HK-2 (cell line): ENCODE results near the gene SIX2.
A peak's percentile ranks its signal among the peaks of the same experiment; 100 is the strongest.

Source experiments
- DNase-seq: peaks from one replicate; pipeline ENCODE4 v3.0.0-alpha.2; 2018; ENCODE audit not compliant: unreplicated experiment

SIX2 gene

GRCh38 chr2:45020439-45020838, 11.2 kb upstream of the SIX2 start:
- DNase-seq: no peak

- DNase-seq: no peak
Measured at GRCh38 chr2:45018023-45018422, 8.8 kb upstream of the SIX2 start.

GRCh38 chr2:45014831-45015230, 5.6 kb upstream of the SIX2 start:
- no peak for DNase-seq

- DNase-seq: peak; percentile 20
Measured at GRCh38 chr2:45014016-45014702, 4.9 kb upstream of the SIX2 start.

- no peak for DNase-seq
Measured at GRCh38 chr2:45013229-45014015, 4.2 kb upstream of the SIX2 start.

GRCh38 chr2:45012733-45013132, 3.5 kb upstream of the SIX2 start:
- DNase-seq: no peak

GRCh38 chr2:45011621-45012602, 2.7 kb upstream of the SIX2 start:
- DNase-seq: no peak

GRCh38 chr2:45011121-45011520, 1.9 kb upstream of the SIX2 start:
- DNase-seq: no peak

- DNase-seq: no peak
Measured at GRCh38 chr2:45010702-45011012, 1.4 kb upstream of the SIX2 start.

- DNase-seq: peak; percentile 40
Measured at GRCh38 chr2:45009928-45010701, 863 bp upstream of the SIX2 start.

- peak; percentile 18 for DNase-seq
Measured at GRCh38 chr2:45008296-45009129, 739 bp downstream of the SIX2 start.

- no peak for DNase-seq
Measured at GRCh38 chr2:45007961-45008295, 1.3 kb downstream of the SIX2 start.

GRCh38 chr2:45006942-45007287, 2.3 kb downstream of the SIX2 start:
- DNase-seq: no peak

- DNase-seq: no peak
Measured at GRCh38 chr2:45006041-45006941, 3.0 kb downstream of the SIX2 start.

- no peak for DNase-seq
Measured at GRCh38 chr2:45005261-45006002, 3.8 kb downstream of the SIX2 start.

- no peak for DNase-seq
Measured at GRCh38 chr2:45004562-45005191, 4.6 kb downstream of the SIX2 start.

GRCh38 chr2:45003579-45004551, 5.4 kb downstream of the SIX2 start:
- DNase-seq: no peak
